NCI-H2029 (cell line): Measurements from ENCODE around the gene XYLT1.
"Not testable (repeated sequence)": the region's sequence is repeated elsewhere in the genome, so short reads cannot be mapped to it uniquely, and the experiment has no call there.

ENCODE experiments used
- DNase-seq: peaks from one replicate; lab custom pipeline; 2025; lab: John Stamatoyannopoulos, UW

The XYLT1 gene

GRCh38 chr16:17335406-17335805, 135.4 kb downstream of the XYLT1 start:
- not testable (repeated sequence) for DNase-seq

- DNase-seq, result no peak
These were observed 136.7 kb downstream of the XYLT1 start for GRCh38 chr16:17334096-17334495.

GRCh38 chr16:17333229-17333628, 137.5 kb downstream of the XYLT1 start:
- no peak for DNase-seq

DNA sequence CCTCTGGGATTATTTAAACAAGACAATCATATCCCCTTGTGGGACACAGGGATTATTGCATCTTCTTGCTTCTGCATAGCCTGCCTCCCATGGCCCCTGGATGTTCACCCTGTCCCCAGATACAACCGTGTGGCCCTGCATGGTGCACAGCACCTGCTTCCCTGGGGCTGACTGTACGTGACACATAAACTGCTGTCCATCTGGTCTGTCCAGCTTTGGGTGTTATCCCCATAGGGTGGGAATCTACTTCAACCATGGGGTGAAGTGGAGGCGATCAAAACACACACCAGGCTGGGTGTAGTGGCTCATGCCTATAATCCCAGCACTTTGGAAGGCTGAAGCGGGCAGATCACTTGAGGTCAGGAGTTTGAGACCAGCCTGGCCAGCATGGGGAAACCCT, 138.8 kb downstream of the XYLT1 start:
- DNase-seq, result no peak

- DNase-seq, result no peak
These were observed 139.6 kb downstream of the XYLT1 start for GRCh38 chr16:17331071-17331607.

DNA sequence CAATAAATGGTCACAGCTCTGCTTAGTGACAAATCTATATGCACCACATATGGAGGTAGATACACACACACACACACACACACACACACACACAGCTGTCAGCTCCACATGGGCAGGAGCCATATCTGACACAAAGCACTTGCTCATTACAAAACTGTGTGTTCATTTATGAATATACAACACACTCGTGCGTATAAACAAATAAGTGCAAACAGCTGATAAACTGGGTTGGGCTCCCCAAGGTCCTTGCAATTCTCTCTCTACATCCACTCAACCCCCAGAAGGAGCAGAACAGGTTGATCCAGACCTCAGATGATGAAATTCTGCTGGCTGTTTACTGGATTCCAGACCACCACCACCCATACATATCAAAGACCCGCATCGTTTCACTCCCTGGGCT, 140.7 kb downstream of the XYLT1 start:
- peak; percentile 15 for DNase-seq

DNA sequence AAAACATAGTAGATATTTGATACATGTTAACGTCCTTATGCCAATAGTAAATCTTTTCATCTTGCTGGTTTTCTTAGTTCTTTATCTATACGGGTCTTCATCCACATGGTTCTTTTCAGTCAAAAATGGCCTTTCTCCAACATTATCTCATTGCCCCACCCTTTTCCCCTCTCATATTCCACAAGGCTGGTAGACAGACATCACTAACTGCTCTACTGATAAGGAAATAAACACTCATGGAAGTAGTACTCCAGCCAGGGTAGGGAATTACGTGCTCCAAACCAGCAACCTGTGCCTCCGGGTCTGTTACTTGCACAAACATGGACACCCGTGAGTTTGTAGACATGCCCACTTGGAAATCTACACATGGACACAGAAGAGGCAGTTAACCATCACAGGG, 141.4 kb downstream of the XYLT1 start:
- DNase-seq, result peak; percentile 72

DNA sequence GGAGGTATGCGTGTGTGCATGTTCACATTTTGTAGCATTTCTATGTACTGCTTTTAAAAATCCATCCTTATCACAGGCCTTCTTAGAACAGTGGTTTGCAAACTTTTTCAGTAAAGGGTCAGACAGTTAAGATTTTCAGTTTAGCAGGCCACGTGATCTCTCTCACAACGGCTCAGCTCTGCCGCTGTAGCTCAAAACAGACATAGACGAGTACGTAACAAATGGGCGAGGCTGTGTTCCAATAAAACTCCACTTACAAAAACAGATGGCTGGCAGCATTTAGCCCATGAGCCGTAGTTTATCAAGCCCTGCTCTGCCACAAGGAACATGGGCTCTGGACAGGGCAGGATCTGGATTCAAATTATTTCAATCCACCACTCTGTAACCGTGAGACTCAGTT, 141.8 kb downstream of the XYLT1 start:
- DNase-seq, result peak; percentile 32

DNA sequence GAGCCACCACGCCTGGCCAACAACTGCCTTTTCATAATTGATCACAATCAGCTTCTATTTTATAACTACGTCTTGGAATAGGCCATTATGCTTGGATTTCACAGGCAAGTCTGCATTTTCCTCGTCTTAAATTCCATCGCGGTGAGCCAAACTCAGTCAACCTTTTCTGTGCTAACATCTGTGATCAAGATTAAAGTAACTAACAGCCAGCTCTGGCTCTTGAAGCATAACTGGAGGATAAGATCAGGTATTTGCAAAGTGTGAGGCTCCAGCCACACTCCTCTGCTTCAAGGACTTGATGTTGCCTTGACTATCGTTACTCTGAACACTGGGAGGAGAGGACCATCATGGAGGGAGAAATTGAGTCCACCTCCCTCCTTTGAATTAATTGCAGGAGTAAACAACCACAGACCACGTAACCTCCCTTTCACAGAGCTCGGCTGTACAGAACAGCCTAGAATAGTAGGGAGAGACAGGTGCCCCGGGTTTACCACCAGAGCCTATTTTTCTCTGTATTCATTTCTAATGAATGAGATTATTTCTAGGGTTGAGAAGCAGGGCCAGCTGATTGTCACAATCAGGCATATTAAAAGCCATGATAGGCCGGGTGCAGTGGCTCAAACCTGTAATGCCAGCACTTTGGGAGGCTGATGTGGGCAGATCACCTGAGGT, 143.0 kb downstream of the XYLT1 start:
- DNase-seq, result no peak

DNA sequence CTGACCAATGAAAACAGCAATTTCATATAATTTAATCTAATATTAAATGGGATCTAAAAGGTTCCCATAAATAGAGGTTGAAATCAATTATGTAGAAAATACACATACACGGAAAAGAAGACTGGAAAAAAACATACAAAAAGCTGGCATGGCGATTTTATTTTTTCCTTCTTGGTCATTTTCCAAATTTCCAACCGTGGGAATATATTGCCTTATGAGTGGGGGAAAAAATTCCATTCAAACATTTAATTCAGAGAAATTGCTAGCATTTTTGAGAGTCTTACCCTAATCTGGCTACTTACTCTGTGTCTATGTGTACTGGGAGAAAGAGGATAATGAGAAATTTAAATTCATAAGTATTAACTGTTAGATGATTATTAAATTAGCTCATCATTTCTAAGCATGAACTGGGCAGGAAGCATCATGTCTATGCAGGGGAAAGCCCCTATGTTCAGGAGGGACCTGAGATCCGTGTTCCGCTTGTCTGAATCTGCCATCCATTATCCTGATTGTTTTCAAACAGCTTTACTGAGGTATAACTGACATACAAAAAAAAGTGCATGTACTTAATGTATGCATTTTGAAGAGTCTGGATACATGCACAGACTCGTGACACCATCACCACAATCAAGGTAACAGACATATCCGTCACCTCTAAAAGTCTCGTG, 145.2 kb downstream of the XYLT1 start:
- DNase-seq, result no peak

- DNase-seq, result no peak
These were observed 146.3 kb downstream of the XYLT1 start for GRCh38 chr16:17324451-17324850.

DNA sequence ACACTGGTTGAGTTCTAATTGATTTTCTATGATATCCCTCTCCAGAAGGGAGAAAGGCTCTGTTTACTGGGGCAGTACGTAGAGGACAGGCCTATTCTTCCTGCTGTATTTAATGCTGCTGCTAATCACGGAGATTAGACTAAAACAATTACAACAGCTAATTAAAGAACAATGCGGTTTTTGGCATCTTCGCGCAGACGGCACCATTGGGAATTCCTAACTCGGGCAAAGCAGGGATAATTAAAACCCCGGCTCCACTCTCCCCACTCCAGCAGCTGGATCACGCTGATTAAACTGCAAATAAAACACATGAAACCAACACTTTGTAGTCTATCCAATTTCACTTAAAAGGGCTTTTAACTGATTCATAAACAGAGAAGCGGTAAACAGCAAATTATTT, 147.6 kb downstream of the XYLT1 start:
- DNase-seq, result no peak

GRCh38 chr16:17321824-17322223, 148.9 kb downstream of the XYLT1 start:
- no peak for DNase-seq

DNA sequence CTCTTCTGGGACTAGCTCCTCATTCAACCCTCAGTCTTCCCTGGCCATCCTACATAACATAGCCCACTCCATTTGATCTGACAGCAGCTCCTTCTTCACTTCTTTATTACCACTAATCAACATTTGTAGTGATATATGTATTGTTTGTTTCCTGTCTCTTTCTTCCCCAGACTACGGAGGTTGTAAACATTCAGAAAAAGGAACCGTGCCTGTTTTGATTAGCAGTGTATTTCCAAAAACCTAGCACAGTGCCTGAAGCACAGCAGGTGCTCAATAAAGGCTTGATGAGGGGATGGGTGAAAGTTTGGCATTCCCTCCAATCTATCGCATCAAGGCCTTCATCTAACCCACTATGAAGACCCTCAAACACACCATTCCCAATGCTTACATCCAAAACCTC, 150.8 kb downstream of the XYLT1 start:
- DNase-seq, result no peak

GRCh38 chr16:17318238-17318637, 152.5 kb downstream of the XYLT1 start:
- no peak for DNase-seq

DNA sequence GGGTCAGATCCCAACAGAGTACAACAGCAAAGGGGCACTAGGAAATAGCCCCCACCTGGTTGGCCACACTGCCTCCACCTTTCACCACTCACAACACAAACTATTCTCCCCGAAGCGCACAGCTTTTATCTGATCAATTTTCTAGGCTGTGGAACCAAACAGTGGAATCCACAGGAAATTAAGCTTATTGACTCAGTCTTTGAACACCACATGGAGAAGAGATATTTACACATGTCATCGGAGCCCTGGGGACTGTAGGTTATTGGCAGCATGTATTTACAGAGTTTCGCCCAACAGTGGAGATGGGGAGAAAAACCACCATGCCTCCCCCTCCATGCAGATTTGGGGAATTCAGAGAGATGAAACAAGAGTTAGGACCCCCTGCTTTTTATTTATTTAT, 154.8 kb downstream of the XYLT1 start:
- no peak for DNase-seq

- DNase-seq, result no peak
These were observed 156.8 kb downstream of the XYLT1 start for GRCh38 chr16:17313793-17314547.

GRCh38 chr16:17313085-17313611, 157.6 kb downstream of the XYLT1 start:
- peak; percentile 27 for DNase-seq

DNA sequence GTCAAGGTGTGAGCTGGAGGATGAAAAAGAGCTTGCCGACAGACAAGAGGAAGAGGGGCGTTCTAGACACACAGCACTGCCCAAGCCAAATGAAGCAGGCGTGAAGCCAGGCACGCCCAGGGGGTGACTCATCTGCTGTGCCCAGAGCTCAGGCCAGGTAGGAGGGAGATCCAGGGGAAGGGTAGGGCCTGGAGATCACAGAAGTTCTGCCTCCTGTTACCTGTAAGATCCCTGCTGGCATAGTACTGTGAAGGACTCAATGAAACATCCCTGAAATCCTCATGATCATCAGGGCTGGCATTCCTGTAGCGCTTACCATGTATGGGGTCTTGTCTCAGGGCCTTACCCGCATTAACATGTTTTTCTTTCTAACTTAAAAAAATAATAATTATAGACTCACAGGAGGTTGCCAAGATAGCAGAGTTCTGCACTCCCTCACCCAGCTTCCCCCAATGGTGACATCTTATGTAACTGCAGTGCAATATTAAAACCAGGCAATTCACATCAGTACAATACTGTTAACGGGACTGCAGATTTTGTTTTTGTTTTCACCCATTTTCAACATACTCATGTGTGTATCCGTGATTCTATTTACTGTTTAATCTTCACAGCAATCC, 158.6 kb downstream of the XYLT1 start:
- no peak for DNase-seq

GRCh38 chr16:17311333-17312093, 159.2 kb downstream of the XYLT1 start:
- no peak for DNase-seq

DNA sequence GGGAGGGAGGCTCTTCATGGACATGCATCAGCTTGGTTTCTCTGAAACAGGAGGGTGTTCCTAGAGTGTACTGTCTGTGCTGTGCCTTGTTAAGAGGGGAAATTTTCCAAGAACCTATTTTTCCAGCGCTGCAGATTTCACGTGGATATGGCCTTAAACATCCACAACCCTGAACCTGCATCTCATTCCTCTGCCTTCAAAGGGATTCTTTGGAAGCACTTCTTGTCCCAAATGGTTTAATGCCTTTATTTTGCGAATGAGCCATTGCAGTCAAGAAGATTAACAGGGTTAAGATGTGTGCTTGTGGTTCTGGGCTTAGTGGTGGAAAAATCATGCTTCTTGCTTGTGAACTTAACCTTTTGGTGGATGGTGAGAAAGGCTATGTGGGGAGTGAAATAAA, 161.2 kb downstream of the XYLT1 start:
- no peak for DNase-seq
